ENCODE measurements around the gene GJC2.

Gene GJC2

DNA sequence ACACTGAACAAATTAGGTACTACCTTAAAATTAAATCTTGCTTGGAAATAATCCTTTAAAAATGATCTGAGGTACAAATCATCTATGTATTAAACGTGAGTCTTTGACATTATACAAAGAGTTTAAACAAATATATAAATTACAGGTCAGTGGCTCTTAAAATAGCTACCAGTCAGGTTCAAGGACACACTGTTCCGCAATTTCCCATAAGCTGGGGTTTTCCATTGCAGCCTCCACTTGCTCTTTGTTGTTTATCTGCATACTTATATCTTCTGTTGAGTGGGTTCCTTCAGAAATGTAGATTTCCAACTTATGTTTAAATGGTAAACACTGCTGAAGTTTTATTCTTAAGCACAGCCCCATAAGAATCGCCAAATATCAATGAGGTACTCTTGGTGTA, 34.9 kb upstream of the GJC2 start:
- no peak overlapping the region for H3K4me3 ChIP-seq (replicated peaks in 1 of 2; ENCODE audit: low read depth in 2 of 2, low read length in 2 of 2)
- DNase-seq (ENCODE audit: low read depth in 2 of 2), result no peak
- TF ChIP-seq, protein P1, sequence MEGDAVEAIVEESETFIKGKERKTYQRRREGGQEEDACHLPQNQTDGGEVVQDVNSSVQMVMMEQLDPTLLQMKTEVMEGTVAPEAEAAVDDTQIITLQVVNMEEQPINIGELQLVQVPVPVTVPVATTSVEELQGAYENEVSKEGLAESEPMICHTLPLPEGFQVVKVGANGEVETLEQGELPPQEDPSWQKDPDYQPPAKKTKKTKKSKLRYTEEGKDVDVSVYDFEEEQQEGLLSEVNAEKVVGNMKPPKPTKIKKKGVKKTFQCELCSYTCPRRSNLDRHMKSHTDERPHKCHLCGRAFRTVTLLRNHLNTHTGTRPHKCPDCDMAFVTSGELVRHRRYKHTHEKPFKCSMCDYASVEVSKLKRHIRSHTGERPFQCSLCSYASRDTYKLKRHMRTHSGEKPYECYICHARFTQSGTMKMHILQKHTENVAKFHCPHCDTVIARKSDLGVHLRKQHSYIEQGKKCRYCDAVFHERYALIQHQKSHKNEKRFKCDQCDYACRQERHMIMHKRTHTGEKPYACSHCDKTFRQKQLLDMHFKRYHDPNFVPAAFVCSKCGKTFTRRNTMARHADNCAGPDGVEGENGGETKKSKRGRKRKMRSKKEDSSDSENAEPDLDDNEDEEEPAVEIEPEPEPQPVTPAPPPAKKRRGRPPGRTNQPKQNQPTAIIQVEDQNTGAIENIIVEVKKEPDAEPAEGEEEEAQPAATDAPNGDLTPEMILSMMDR (IDR thresholded peaks at IDR 0.05; ENCODE audit: low read depth, low read length), result no peak

- TF ChIP-seq, protein P1 (IDR thresholded peaks at IDR 0.05; ENCODE audit: low read depth, low read length), result no peak
- no peak overlapping the region for H3K4me3 ChIP-seq (replicated peaks in 1 of 2; ENCODE audit: low read depth in 2 of 2, low read length in 2 of 2)
- DNase-seq (ENCODE audit: low read depth in 2 of 2), result no peak
These were observed 32.4 kb upstream of the GJC2 start for GRCh38 chr1:228117335-228117734.

DNA sequence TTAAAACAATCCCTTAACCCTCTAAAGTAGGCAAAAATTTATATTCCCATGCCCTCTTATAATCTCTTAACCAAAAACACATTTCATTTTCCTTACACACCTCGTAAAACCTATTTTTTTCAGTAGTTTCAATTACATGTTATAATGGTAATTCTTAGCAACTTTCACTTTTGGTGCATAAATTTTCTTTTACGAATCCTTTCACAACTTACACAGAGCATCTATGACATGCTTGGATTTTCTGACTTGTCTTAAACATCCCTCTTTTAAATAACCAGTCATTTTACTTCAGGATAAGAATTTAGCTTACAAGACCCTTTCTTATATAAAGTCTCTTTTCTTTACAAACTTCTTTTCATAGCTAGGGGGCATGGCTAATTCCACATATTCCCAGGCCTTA, 31.7 kb upstream of the GJC2 start:
- no peak for DNase-seq (ENCODE audit: low read depth in 2 of 2)
- H3K4me3 ChIP-seq (replicated peaks in 1 of 2; ENCODE audit: low read depth in 2 of 2, low read length in 2 of 2), result no peak overlapping the region
- TF ChIP-seq, protein P1 (IDR thresholded peaks at IDR 0.05; ENCODE audit: low read depth, low read length), result no peak

DNA sequence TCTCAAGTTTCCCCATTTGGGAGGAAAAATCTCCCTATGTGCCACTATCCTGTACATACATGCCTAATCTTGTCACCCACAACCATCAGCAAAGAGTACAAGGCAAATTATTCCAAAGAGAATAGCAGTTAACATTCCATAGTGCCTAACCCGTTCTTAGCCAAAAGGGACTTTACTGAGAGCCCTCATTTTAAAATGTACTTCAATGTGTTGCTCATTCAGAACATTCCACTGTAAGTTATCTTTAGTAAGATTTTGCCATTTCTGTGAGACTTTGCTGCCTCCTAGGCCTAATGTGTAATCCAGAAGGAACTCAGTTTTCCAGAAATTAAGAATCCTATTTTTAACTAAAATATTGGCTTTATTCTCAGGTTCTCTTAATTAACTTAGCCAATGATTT, 29.4 kb upstream of the GJC2 start:
- no peak overlapping the region for H3K4me3 ChIP-seq (replicated peaks in 1 of 2; ENCODE audit: low read depth in 2 of 2, low read length in 2 of 2)
- no peak for DNase-seq (ENCODE audit: low read depth in 2 of 2)
- TF ChIP-seq, protein P1 (IDR thresholded peaks at IDR 0.05; ENCODE audit: low read depth, low read length), result no peak

DNA sequence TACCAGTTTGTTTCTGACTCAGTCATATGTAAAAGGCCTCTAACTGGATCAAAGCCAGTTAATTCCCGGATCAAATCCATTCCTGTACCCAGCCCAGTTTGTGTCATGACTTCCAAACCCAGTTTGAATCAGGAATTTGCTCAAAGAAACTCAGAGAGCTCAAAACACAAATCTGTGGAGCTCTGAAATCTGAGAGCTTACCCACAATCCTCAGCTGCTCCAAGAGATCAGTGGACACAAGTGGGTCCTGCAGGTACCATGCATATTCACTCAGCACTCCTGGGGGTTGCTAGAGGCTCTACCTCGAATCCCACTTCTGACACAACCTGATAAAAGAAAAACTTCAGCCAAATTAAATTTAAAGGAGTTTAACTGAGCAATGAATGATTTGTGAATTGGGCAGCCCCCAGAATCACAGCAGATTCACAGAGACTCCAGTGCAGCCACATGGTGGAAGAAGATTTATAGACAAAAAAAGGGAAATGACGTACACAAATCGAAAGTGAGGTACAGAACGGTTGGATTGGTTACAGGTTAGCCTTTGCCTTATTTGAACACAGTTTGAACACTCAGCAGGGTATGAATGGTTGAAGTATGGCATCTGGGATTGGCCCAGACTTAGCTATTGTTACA, 28.8 kb upstream of the GJC2 start:
- TF ChIP-seq, protein P1 (IDR thresholded peaks at IDR 0.05; ENCODE audit: low read depth, low read length), result no peak
- peak in 1 of 2 donors; percentile 41 for DNase-seq (ENCODE audit: low read depth in 2 of 2)
- H3K4me3 ChIP-seq (replicated peaks in 1 of 2; ENCODE audit: low read depth in 2 of 2, low read length in 2 of 2), result no peak overlapping the region

GRCh38 chr1:228122921-228123441, 26.7 kb upstream of the GJC2 start:
- TF ChIP-seq, protein P1 (IDR thresholded peaks at IDR 0.05; ENCODE audit: low read depth, low read length), result no peak
- DNase-seq (ENCODE audit: low read depth in 2 of 2), result no peak
- no peak overlapping the region for H3K4me3 ChIP-seq (replicated peaks in 1 of 2; ENCODE audit: low read depth in 2 of 2, low read length in 2 of 2)

GRCh38 chr1:228123505-228123904, 26.2 kb upstream of the GJC2 start:
- TF ChIP-seq, protein P1 (IDR thresholded peaks at IDR 0.05; ENCODE audit: low read depth, low read length), result no peak
- H3K4me3 ChIP-seq (replicated peaks in 1 of 2; ENCODE audit: low read depth in 2 of 2, low read length in 2 of 2), result no peak overlapping the region
- no peak for DNase-seq (ENCODE audit: low read depth in 2 of 2)

Measured in cardiac fibroblast (primary cell).